SK-N-SH (cell line): ENCODE results near the gene AK4. TPM values are rescaled to one million over a fixed set of nuclear protein-coding genes. Genes with fewer than 3 reads are reported as not detected.

Experiments
- CTCF ChIA-PET: fragments of 300-600, 350-600 bp; formaldehyde crosslinking; extraction: SDS; loops from one replicate; lab custom pipeline; 2021; lab: Yijun Ruan, JAX
- POLR2A ChIA-PET: fragments of 350-600 bp; sonication (Branson Sonifier 250); formaldehyde crosslinking; extraction: SDS; loops from one replicate; lab custom pipeline; 2020; ENCODE audit warnings: antibody characterized with exemption, inconsistent platforms; lab: Yijun Ruan, JAX
- DNase-seq: peaks from one replicate; pipeline ENCODE4 v3.0.0; 2012
- H2AFZ ChIP-seq: fragments of 200-600 bp; sonication (generic); 2 replicates; pipeline ENCODE4 v1.8.1; 2016; ENCODE audit warnings: antibody characterized with exemption, mild to moderate bottlenecking, low read depth
- H3F3A ChIP-seq: fragments of 200-600 bp; sonication (generic); replicated peaks from 2 replicates; pipeline ENCODE3; 2016; ENCODE audit warnings: antibody characterized with exemption, mild to moderate bottlenecking; ENCODE audit not compliant: insufficient read depth
- H3K27ac ChIP-seq, 2 experiments: fragments of 200-500 bp in 1 of 2; fragments of 200-600 bp in 1 of 2; sonication (Bioruptor generic) in 1 of 2; sonication (generic), shearing (Covaris generic) in 1 of 2; 2 replicates each; pipeline versions ENCODE4 v1.5.1 to v1.6.1; 2014 to 2016; ENCODE audit warnings: low read depth in 2 of 2, inconsistent platforms in 1 of 2, low read length in 1 of 2, mild to moderate bottlenecking in 1 of 2, mixed read lengths in 1 of 2
- H3K27me3 ChIP-seq: fragments of 200-600 bp; sonication (generic), shearing (Covaris generic); 2 replicates; pipeline ENCODE4 v1.6.1; 2016; ENCODE audit warnings: mixed run types; ENCODE audit not compliant: insufficient read depth
- H3K36me3 ChIP-seq, 2 experiments: fragments of 200-500 bp in 1 of 2; fragments of 200-600 bp in 1 of 2; sonication (Bioruptor generic) in 1 of 2; sonication (generic) in 1 of 2; replicated peaks in 1 of 2; 2 replicates each; pipeline versions ENCODE3 to v1.5.1; 2014 to 2016; ENCODE audit warnings: low read length in 1 of 2, mild to moderate bottlenecking in 1 of 2; ENCODE audit not compliant: insufficient read depth in 2 of 2, control insufficient read depth in 1 of 2
- H3K4me1 ChIP-seq, 2 experiments: fragments of 200-500 bp in 1 of 2; fragments of 200-600 bp in 1 of 2; sonication (Bioruptor generic) in 1 of 2; sonication (generic), shearing (Covaris generic) in 1 of 2; 2 replicates each; pipeline versions ENCODE4 v1.5.1 to v1.6.1; 2014 to 2016; ENCODE audit warnings: low read depth in 1 of 2, low read length in 1 of 2, mixed run types in 1 of 2; ENCODE audit not compliant: insufficient read depth in 2 of 2, control insufficient read depth in 1 of 2
- H3K4me2 ChIP-seq: fragments of 200-600 bp; sonication (generic), shearing (Covaris generic); 2 replicates; pipeline ENCODE4 v1.6.1; 2017; ENCODE audit warnings: mixed run types
- H3K4me3 ChIP-seq, 2 experiments: fragments of 200-500 bp in 1 of 2; fragments of 200-600 bp in 1 of 2; sonication (Bioruptor generic) in 1 of 2; sonication (generic), shearing (Covaris generic) in 1 of 2; 2 replicates each; pipeline versions ENCODE4 v1.5.1 to v1.8.1; 2014 to 2016; ENCODE audit warnings: low read depth in 2 of 2, inconsistent platforms in 1 of 2, low read length in 1 of 2, mild to moderate bottlenecking in 1 of 2, mixed read lengths in 1 of 2, moderate library complexity in 1 of 2
- H3K79me2 ChIP-seq: fragments of 200-600 bp; sonication (generic); 2 replicates; pipeline ENCODE4 v1.8.1; 2017; ENCODE audit warnings: mild to moderate bottlenecking; ENCODE audit not compliant: insufficient read depth
- H3K9ac ChIP-seq: fragments of 200-600 bp; sonication (generic); 2 replicates; pipeline ENCODE4 v1.6.1; 2017; ENCODE audit warnings: mixed run types
- H3K9me2 ChIP-seq: fragments of 200-600 bp; sonication (generic); 2 replicates; pipeline ENCODE4 v1.6.1; 2017; ENCODE audit warnings: mixed run types
- H3K9me3 ChIP-seq: fragments of 200-600 bp; sonication (generic); 2 replicates; pipeline ENCODE4 v1.6.1; 2017; ENCODE audit warnings: mixed run types, mild to moderate bottlenecking, moderate library complexity
- H4K20me1 ChIP-seq: fragments of 200-600 bp; sonication (generic); 2 replicates; pipeline ENCODE4 v1.6.1; 2017; ENCODE audit warnings: mild to moderate bottlenecking, mixed run types; ENCODE audit not compliant: insufficient read depth
- FOXJ3 ChIP-seq: sonication (generic); formaldehyde crosslinking; IDR thresholded peaks from 2 replicates; pipeline ENCODE4 v1.5.1; 2020; ENCODE audit warnings: mild to moderate bottlenecking, missing genetic modification reagents
- FOXM1 ChIP-seq: IDR thresholded peaks from 2 replicates; pipeline ENCODE4 v1.4.0; 2012; ENCODE audit warnings: low read depth, mild to moderate bottlenecking
- GABPA ChIP-seq: IDR thresholded peaks from 2 replicates; pipeline ENCODE4 v1.4.0; 2012; ENCODE audit warnings: low read depth, mild to moderate bottlenecking
- NFIC ChIP-seq: IDR thresholded peaks from 2 replicates; pipeline ENCODE4 v1.4.0; 2012; ENCODE audit warnings: borderline replicate concordance
- RAD21 ChIP-seq: IDR thresholded peaks from 2 replicates; pipeline ENCODE4 v1.6.1; 2012; ENCODE audit warnings: mild to moderate bottlenecking, low read length
- TCF12 ChIP-seq: IDR thresholded peaks from 2 replicates; pipeline ENCODE4 v1.4.0; 2012
- WGBS: methylation state at CpG from one replicate; pipeline ENCODE4 v1.1.6; 2017; ENCODE audit warnings: low lambda C conversion rate; 5-methylcytosine and 5-hydroxymethylcytosine counted together
- polyA plus RNA-seq, 3 experiments: library from polyadenylated mRNA; depleted of rRNA; stranded (reverse); fragments of >200 nt; gene quantifications; 2 replicates each; pipeline ENCODE4 v1.2.3, GENCODE V29; 2012
- TF ChIP-seq, protein P1 (sequence below): fragments of 150-350 bp; IDR thresholded peaks from 2 replicates; pipeline ENCODE4 v1.6.1; 2016; ENCODE audit warnings: mild to moderate bottlenecking, low read depth, low read length
- TF ChIP-seq, protein P2 (sequence below): fragments of 150-350 bp; IDR thresholded peaks from 2 replicates; pipeline ENCODE4 v1.6.1; 2017; ENCODE audit warnings: antibody characterized with exemption, low read length, low read depth, borderline replicate concordance
- TF ChIP-seq, protein P3 (sequence below): IDR thresholded peaks from 2 replicates; pipeline ENCODE4 v1.6.1; 2012; ENCODE audit warnings: mild to moderate bottlenecking, low read depth, low read length, moderate library complexity
- TF ChIP-seq, protein P4 (sequence below): IDR thresholded peaks from 2 replicates; pipeline ENCODE4 v1.4.0; 2012; ENCODE audit warnings: low read depth

The AK4 gene
- polyA plus RNA-seq, 1 of the 3 experiments (the other 2 are of a cell fraction): 6.4 TPM

DNA sequence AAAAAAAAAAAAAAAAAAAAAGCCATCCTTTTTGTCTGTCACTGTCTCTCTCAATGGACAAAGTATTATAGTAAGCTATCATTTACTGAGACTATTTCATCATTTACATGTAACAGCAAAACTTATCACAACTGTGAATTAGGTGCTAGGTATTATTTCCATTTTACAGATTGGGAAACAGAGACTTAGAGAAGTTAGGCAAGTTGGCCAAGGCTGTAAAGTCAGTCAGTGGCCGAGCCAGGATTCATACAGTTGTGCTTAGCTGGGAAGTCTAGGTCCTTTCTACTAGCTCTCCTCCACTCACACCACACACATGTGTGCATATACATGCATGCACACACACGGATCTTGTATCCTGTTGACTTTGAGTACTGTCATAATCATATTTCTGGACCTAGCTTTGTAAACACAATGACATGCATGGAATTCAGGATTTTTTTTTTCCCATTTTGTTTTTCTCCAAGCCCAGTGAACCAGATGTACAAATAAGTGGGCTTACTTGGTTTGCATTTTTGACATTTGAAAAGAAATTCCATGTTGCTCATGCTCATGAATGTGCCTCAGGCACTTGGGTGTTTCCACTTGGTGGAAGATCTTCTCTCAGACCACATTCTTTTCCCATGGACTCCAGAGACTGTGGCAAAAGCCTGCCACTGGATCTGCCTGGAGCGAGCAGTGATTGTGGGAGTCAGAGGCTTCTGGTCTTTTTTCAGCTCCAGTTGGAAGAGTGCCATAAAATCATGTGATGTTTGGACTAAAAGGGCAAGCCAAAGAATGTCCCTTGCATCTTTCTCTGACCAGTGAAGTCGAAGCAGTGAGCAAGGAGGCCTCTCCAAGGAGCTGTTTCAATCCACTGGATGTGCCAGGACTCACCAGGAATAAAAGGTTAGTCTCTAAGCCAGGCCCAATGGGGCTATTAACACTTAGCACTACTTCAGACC, 99.7 kb downstream of the AK4 start:
- ChIA-PET CTCF (interaction anchor here (0.7 to 1.7 kb wide), 4 partner anchors 11 to 440 kb away, joined by 3 to 5 read pairs (median 4); no protein-coding TSS in a partner anchor), POLR2A (interaction anchor here (0.6 kb wide), 1 partner anchor 174 kb away, joined by 6 read pairs; no protein-coding TSS in a partner anchor)
- Histone ChIP-seq H3K27ac (peak overlapping the region in 1 of 2 experiments; percentile 18; a peak in 1 of 4 replicates), H2AFZ (no peak overlapping the region), H3F3A (no peaks in the 10 kb centered on the region), H4K20me1 (no peaks in the 10 kb centered on the region), H3K4me2 (no peak overlapping the region), H3K9ac (no peak overlapping the region), H3K4me3 (no peak overlapping the region), H3K9me2 (no peaks in the 10 kb centered on the region), H3K36me3 (no peaks in the 10 kb centered on the region), H3K27me3 (no peaks in the 10 kb centered on the region), H3K79me2 (no peaks in the 10 kb centered on the region), H3K4me1 (peaks cover 0 to 5% of the 10 kb centered on the region in 2 experiments; a peak in 1 of 4 replicates), H3K9me3 (no peaks in the 10 kb centered on the region)
- WGBS: 40% methylated on average over 3 of the region's 4 CpGs
- DNase-seq: peak; percentile 20
- peak; percentile 16; the same call in 1 of the 2 replicates for TF ChIP-seq NFIC
- TF ChIP-seq, protein P1, sequence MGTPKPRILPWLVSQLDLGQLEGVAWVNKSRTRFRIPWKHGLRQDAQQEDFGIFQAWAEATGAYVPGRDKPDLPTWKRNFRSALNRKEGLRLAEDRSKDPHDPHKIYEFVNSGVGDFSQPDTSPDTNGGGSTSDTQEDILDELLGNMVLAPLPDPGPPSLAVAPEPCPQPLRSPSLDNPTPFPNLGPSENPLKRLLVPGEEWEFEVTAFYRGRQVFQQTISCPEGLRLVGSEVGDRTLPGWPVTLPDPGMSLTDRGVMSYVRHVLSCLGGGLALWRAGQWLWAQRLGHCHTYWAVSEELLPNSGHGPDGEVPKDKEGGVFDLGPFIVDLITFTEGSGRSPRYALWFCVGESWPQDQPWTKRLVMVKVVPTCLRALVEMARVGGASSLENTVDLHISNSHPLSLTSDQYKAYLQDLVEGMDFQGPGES: no peak

DNA sequence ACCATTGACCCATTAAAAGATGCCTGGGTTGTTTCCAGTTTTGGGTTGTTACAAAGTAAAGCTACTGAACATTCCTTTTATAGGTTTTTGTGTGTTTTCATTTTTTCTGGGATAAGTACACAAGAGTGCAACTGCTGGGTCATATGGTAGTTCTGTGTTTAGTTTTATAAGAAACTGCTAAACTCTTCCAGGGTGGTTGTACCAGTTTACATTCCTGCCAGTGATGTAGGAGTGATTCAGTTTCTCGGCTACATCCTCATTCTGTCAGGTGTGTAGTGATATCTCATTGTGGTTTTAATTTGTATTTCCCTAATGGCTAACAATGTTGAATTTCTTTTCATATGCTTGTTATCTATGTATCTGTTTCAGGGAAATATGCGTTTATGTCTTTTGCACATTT, 102.8 kb downstream of the AK4 start:
- Histone ChIP-seq H4K20me1 (no peaks in the 10 kb centered on the region), H3K4me3 (no peak overlapping the region), H3K27me3 (no peaks in the 10 kb centered on the region), H3K4me2 (no peak overlapping the region), H3K9ac (no peak overlapping the region), H3K4me1 (peaks cover 0 to 7% of the 10 kb centered on the region in 2 experiments; a peak in 1 of 4 replicates), H3F3A (peaks cover 3% of the 10 kb centered on the region), H3K9me3 (no peaks in the 10 kb centered on the region), H3K27ac (no peak overlapping the region), H2AFZ (no peak overlapping the region), H3K79me2 (no peaks in the 10 kb centered on the region), H3K9me2 (no peaks in the 10 kb centered on the region), H3K36me3 (no peaks in the 10 kb centered on the region)
- CTCF ChIA-PET: no interaction called here
- WGBS: 87% methylated on average over 2 of the region's 2 CpGs
- POLR2A ChIA-PET: no interaction called here
- DNase-seq: no peak
- TF ChIP-seq TCF12 (no peak), RAD21 (no peak), FOXM1 (no peak), GABPA (no peak), FOXJ3 (CRISPR knock-in tag) (no peak)
- TF ChIP-seq, protein P2, sequence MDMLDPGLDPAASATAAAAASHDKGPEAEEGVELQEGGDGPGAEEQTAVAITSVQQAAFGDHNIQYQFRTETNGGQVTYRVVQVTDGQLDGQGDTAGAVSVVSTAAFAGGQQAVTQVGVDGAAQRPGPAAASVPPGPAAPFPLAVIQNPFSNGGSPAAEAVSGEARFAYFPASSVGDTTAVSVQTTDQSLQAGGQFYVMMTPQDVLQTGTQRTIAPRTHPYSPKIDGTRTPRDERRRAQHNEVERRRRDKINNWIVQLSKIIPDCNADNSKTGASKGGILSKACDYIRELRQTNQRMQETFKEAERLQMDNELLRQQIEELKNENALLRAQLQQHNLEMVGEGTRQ: no peak
- TF ChIP-seq, protein P3, sequence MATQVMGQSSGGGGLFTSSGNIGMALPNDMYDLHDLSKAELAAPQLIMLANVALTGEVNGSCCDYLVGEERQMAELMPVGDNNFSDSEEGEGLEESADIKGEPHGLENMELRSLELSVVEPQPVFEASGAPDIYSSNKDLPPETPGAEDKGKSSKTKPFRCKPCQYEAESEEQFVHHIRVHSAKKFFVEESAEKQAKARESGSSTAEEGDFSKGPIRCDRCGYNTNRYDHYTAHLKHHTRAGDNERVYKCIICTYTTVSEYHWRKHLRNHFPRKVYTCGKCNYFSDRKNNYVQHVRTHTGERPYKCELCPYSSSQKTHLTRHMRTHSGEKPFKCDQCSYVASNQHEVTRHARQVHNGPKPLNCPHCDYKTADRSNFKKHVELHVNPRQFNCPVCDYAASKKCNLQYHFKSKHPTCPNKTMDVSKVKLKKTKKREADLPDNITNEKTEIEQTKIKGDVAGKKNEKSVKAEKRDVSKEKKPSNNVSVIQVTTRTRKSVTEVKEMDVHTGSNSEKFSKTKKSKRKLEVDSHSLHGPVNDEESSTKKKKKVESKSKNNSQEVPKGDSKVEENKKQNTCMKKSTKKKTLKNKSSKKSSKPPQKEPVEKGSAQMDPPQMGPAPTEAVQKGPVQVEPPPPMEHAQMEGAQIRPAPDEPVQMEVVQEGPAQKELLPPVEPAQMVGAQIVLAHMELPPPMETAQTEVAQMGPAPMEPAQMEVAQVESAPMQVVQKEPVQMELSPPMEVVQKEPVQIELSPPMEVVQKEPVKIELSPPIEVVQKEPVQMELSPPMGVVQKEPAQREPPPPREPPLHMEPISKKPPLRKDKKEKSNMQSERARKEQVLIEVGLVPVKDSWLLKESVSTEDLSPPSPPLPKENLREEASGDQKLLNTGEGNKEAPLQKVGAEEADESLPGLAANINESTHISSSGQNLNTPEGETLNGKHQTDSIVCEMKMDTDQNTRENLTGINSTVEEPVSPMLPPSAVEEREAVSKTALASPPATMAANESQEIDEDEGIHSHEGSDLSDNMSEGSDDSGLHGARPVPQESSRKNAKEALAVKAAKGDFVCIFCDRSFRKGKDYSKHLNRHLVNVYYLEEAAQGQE: no peak
- TF ChIP-seq, protein P4, sequence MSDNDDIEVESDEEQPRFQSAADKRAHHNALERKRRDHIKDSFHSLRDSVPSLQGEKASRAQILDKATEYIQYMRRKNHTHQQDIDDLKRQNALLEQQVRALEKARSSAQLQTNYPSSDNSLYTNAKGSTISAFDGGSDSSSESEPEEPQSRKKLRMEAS: no peak
